CD4-positive, alpha-beta T cell treated with Interleukin-17A for 1 hour (primary cell): ENCODE results near the gene BPTF.
"Not testable (repeated sequence)": the region's sequence is repeated elsewhere in the genome, so short reads cannot be mapped to it uniquely, and the experiment has no call there.

Source experiments
- DNase-seq: peaks from one replicate; pipeline ENCODE4 v3.0.0-alpha.2; 2020

Gene BPTF

GRCh38 chr17:67902511-67903231, 77.4 kb downstream of the BPTF start:
- no peak for DNase-seq

- DNase-seq, result not testable (repeated sequence)
Observed at GRCh38 chr17:67905298-67905697, 80.0 kb downstream of the BPTF start.

GRCh38 chr17:67910117-67910803, 85.0 kb downstream of the BPTF start:
- DNase-seq, result not testable (repeated sequence)

- DNase-seq, result no peak
Observed at GRCh38 chr17:67911059-67911782, 85.9 kb downstream of the BPTF start.

GRCh38 chr17:67912088-67912487, 86.8 kb downstream of the BPTF start:
- DNase-seq, result no peak

- no peak for DNase-seq
Observed at GRCh38 chr17:67912656-67913055, 87.4 kb downstream of the BPTF start.

GRCh38 chr17:67920212-67920611, 94.9 kb downstream of the BPTF start:
- no peak for DNase-seq

- DNase-seq, result no peak
Observed at GRCh38 chr17:67922503-67922902, 97.2 kb downstream of the BPTF start.

- not testable (repeated sequence) for DNase-seq
Observed at GRCh38 chr17:67928842-67929241, 103.5 kb downstream of the BPTF start.

GRCh38 chr17:67931227-67931626, 105.9 kb downstream of the BPTF start:
- DNase-seq, result no peak

GRCh38 chr17:67942810-67943209, 117.5 kb downstream of the BPTF start:
- DNase-seq, result peak; percentile 12

GRCh38 chr17:67944035-67944434, 118.7 kb downstream of the BPTF start:
- no peak for DNase-seq

GRCh38 chr17:67946513-67946912, 121.2 kb downstream of the BPTF start:
- no peak for DNase-seq

- DNase-seq, result no peak
Observed at GRCh38 chr17:67947325-67947813, 122.1 kb downstream of the BPTF start.

GRCh38 chr17:67950945-67951344, 125.6 kb downstream of the BPTF start:
- DNase-seq, result no peak

- DNase-seq, result no peak
Observed at GRCh38 chr17:67959510-67959909, 134.2 kb downstream of the BPTF start.

GRCh38 chr17:67960276-67960675, 135.0 kb downstream of the BPTF start:
- not testable (repeated sequence) for DNase-seq

- DNase-seq, result not testable (repeated sequence)
Observed at GRCh38 chr17:67962156-67962555, 136.9 kb downstream of the BPTF start.

- peak; percentile 81 for DNase-seq
Observed at GRCh38 chr17:67963145-67963572, 137.9 kb downstream of the BPTF start.

- DNase-seq, result no peak
Observed at GRCh38 chr17:67970783-67971182, 145.5 kb downstream of the BPTF start.

- no peak for DNase-seq
Observed at GRCh38 chr17:67974185-67974584, 148.9 kb downstream of the BPTF start.

- no peak for DNase-seq
Observed at GRCh38 chr17:67974598-67975066, 149.3 kb downstream of the BPTF start.

GRCh38 chr17:67976306-67976705, 151.0 kb downstream of the BPTF start:
- not testable (repeated sequence) for DNase-seq
